OCI-LY1 (cell line): ENCODE data around the gene SNX7.

Source experiments
- CTCF ChIP-seq: fragments of 200-600 bp; sonication (generic), shearing (Covaris generic); IDR thresholded peaks from 2 replicates; pipeline ENCODE4 v1.5.1; 2017; ENCODE audit warnings: mild to moderate bottlenecking, antibody characterized with exemption, low read length, moderate library complexity, mixed read lengths
- EZH2 ChIP-seq: fragments of 200-600 bp; sonication (generic), shearing (Covaris generic); IDR thresholded peaks from 2 replicates; pipeline ENCODE4 v1.8.0; 2017; ENCODE audit warnings: borderline replicate concordance, mixed run types, mild to moderate bottlenecking, antibody characterized with exemption, low read length, moderate library complexity, mixed read lengths

GRCh38 chr1:98668733-98669132 lies 7.2 kb downstream of the SNX7 start:
- TF ChIP-seq CTCF: no peak
- no peak for TF ChIP-seq EZH2
